ENCODE measurements around the gene USP13.
"Not testable (repeated sequence)": the region's sequence is repeated elsewhere in the genome, so short reads cannot be mapped to it uniquely, and the experiment has no call there.

Gene USP13

DNA sequence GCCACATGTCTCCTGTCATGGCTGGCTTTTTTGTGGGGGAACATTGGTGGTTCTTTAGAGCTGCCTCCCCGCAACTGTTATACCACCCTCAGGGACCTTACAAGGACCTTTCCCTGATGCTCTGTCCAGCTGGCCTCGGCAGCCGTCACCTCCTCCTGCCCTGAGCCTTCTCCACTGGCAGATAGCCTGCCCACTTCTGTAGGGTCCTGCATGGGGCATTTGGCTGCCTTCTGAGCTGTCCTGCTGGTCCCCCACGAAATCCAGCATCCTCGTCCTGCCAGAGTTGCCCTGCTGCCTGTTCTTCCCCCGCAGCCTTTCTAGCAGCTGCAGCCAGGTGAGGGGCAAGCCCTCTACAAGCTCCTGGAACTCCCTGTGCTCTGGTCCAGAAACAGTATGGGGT is 86.2 kb downstream of the USP13 start:
- DNase-seq: no peak

DNA sequence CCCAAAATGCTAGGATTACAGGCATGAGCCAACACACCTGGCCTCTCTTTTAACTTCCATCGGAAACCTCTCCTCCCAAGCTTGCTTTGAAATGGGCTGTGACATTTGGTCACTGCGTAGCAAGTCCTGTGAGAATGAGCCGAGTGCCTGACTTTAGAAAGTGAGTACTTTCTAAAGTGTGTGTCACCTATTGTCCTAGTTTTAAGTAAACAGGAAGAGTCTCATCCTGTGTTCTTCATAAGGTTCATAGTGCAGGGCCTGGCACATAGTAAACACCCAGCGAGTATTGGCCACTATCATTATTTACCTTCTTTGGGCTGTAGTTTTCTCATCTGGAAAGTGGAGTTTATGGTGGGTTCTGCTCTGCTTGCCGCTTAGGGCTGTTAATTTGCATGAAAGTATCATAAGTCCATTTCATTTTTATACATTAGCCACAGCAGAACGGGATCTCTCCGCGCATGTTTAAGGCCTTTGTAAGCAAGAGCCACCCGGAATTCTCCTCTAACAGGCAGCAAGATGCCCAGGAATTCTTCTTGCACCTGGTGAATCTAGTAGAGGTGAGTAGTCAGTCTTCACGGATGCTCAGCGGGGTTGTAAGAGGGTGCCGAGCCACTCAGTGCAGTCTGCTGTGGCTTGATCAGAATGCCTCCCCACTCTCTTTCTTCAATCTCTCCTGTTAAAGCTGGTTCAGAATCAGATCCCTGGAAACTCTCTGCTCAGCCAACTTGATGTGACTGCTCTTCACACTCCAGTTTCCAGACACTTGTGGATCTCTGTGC is 87.2 kb downstream of the USP13 start:
- no peak for DNase-seq

DNA sequence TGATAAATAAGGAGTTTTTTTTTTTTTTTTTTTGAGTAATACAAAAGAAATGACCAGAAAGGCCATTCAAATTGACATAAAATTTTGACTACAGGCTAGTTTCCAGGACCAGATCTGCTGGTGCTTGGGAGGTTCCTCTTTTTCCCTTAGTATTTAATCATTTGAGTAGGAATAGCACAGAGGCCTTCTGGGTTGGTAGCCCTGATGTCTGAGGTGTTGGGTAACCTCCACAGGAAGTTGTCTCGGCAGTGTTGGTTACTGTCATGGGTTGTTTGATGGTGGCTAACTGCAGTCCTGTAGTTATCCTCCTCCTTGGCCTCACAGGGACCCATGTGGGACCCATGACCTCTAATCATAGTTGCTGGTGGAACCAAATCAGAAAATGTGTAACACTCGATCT is 91.1 kb downstream of the USP13 start:
- no peak for DNase-seq

DNA sequence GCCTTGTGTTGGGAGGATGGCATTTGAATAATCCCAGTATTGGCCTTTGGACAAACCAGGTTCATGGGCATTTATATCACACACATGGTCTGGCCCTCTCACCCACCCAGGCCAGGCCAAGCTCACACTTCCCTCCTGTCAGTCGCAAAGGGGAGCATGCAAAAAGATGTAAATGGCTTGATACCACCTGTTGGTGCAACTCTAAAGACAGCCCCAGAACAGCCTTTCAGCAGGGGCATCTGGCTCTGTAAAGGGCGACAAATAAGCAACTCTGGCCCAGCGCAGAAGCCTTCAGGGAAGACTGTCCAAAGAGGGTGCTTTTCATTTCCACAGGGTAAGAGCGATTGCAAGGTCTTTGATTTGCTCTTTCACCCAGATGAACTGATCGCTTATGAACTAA is 91.8 kb downstream of the USP13 start:
- DNase-seq: no peak

GRCh38 chr3:179745079-179745478 is 92.2 kb downstream of the USP13 start:
- no peak for DNase-seq

DNA sequence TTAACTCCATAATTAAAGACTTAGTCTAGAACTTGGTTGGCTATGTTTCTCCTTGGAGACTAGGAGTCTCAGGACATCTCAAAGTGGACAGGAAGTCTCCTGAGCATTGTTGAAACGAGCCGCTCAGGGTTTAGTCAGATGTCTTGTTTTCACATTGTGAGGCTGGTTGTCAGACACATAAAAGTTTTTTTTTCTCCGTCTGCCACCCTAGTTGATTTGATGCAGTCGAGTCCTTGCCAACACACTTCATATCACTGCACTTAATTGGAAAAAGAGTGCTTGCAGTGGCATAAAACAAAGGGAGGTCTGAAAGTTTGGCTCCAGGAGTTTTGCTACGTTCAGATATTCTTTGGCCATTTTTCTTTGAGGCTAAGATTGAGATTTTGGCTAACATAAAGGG is 92.9 kb downstream of the USP13 start:
- no peak for DNase-seq

DNA sequence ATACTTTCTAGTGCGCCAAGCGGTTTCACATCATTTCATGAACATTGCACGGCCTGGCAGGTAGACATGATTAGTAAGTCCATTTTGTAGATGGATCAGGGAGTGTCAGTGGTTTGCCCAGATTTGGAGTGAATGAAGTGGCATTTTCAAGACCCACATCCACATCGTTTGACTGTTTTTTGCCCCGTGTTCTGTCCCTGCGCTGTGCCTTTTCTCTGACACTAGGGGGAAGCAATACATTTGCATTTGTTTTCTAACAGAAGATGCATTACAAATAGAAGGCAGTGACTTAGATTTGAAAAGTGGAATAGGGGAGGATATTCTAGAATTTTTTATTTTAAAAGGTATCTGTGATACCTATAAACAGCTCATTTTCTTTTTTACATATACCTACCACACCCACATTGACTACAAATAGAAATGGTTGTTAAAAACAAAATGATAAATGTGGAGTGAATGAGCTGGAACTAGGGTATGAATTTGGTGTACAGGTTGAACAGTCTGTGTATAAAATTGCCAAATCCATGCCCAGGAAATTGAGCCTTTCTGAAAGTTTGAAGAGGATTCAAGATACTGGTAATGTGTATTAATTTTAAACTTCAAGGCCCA is 98.0 kb downstream of the USP13 start:
- DNase-seq: no peak

DNA sequence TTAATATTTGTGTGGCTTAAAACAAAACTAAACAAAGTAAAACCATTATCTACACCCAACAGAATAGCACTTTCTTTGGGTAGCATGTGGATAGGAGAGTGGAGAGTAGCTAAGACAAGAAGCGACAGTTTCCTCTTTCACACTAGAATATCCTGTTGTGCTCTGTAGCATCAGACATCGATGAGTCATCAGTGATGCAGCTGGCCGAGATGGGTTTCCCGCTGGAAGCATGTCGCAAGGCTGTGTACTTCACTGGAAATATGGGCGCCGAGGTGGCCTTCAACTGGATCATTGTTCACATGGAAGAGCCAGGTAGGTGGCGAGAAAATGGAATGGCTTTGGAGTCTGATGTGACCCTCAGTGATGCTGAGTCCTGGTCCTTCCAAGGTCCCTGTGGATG is 108.1 kb downstream of the USP13 start:
- DNase-seq: no peak

DNA sequence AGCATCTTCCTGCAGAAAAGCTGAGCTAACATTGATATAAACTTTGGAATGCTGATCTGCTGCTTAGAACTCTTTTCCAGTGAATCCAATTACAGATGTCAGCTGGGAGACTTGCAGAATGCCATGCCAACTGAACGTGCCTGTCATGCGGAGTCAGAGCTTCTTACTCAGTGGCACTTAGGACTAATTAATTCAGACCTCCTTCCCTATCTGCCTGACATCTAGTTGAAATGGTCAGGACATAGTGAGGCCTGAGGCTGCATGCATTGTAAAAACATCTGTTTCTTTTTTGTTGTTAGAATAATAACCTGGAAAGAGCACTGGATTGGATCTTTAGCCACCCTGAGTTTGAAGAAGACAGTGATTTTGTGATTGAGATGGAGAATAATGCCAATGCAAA is 112.6 kb downstream of the USP13 start:
- no peak for DNase-seq

DNA sequence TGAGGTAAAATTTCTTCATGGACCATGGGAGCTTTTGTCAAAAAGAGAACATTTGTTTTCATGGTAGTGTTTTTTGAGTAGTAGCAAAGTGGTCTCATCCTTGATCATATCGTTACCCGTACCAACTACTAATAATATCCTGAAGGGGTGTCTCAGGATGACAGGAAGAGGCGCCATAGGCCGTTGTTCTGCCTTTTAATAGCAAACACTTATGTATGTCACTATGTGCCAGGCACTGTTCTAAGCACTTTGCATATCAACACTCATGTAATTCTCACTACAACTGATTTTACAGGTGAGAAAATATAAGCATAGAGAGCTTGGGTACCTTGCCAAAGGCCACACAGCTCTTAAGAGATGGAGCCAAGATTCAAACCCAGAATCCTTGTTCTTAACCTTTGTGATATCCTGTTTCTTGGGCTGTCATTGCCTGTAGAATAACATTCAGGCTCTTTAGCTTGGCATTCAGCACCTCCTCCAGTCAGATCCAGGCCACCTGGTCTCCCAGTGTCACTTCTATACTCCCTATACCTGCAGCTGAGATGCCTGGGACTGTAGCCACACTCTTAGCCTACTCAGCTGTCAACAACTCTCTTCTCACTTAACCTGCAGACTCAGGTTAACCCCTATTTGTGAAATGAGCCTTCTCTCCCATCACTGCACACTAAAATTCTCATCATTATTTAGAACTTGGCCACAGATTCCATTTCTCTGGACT is 113.7 kb downstream of the USP13 start:
- DNase-seq: no peak

DNA sequence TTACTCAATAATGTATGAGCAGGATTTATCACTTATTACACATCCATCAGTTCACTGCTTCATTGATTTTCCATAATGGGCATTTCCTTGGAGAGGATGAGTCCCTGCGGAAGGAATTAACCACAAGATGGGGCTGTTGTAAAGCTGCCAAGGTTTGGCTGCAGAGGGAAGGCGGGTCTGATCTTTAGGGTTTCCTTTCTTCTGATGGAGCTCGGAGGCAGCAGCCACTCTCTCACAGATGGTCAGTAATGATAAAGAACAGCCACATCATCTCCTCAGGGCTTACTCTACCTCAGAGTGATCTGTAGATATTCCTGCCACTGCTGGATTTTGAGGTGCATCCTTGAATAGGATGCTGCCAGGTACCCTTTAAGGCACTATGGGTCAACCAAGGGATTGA is 115.2 kb downstream of the USP13 start:
- DNase-seq: no peak

GRCh38 chr3:179769411-179770247 is 116.8 kb downstream of the USP13 start:
- no peak for DNase-seq

DNA sequence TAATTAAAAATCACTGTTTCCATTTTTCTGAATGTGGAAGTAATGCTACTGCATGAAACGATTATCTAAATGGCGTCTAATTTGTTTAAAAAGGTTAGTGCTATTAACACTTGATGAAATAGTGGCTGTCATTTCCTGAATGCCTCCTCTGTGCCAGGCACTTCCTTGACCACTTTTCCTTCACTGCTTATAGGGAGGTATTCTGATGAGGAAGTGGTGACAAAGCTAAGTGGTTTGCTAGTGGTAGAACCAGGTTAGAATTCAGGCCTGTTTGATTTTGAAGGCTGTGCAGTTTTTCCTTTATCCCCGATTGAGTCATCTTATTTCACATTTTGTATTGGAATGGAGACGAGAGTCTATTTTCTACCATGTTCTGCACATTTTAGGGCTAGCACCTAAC is 119.0 kb downstream of the USP13 start:
- DNase-seq: no peak

GRCh38 chr3:179772297-179772696 is 119.5 kb downstream of the USP13 start:
- no peak for DNase-seq

DNA sequence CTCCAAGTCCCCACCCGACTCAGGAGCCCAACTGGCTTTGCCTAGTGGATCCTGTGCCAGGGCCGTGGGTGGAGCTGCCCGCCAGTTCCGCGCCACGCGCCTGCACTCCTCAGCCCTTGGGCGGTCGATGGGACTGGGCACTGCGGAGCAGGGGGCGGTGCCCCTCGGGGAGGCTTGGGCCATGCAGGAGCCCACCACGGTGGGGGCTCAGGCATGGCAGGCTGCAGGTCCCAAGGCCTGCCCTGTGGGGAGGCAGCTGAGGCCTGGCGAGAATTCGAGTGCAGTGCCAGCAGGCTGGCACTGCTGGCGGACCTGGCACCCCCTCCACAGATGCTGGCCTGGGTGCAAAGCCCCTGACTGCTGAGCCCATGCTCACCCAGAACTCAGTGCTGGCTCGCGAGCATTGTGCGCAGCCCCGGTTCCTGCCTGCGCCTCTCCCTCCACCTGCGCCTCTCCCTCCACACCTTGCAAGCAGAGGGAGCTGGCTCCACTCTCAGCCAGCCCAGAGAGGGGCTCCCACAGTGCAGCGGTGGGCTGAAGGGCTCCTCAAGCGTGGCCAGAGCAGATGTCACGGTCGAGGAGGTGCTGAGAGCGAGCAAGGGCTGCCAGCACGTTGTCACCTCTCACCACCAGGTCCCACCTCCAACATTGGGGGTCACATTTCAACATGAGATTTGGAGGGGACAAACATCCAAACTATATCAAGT is 122.7 kb downstream of the USP13 start:
- no peak for DNase-seq

DNA sequence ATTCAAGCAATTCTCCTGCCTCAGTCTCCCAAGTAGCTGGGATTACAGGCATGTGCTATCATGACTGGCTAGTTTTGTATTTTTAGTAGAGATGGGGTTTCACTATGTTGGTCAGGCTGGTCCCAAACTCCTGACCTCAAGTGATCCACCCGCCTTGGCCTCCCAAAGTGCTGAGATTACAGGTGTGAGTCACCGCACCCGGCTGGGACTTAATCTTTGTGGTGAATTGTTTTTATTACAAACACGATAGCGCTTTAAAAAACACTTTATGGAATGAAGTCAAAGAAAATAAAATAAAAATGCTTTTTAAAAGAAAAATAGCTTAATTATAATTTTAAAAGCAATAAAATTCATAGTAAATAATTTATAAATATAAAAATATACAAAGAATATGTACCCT is 130.0 kb downstream of the USP13 start:
- not testable (repeated sequence) for DNase-seq

DNA sequence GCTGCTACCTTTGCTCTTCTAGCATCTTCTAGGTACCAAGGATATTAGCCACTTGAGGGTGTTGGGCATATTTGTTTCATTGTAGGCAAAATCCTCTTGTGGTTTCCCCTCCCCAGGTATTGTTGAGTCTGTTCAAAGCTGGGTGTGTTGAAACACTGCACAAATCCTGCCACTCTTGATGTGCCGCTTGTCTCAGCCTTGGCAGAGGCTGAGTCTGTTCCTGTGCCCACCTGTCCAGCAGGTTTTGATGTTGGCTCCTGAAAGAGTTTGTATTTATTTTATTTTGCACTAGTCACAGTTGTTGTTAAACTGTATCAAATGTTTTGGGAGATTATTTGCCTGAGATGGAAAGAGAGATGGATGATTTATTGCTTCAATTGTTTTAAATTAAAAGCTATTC is 136.2 kb downstream of the USP13 start:
- DNase-seq: no peak

GRCh38 chr3:179791793-179792192 is 139.0 kb downstream of the USP13 start:
- no peak for DNase-seq

DNA sequence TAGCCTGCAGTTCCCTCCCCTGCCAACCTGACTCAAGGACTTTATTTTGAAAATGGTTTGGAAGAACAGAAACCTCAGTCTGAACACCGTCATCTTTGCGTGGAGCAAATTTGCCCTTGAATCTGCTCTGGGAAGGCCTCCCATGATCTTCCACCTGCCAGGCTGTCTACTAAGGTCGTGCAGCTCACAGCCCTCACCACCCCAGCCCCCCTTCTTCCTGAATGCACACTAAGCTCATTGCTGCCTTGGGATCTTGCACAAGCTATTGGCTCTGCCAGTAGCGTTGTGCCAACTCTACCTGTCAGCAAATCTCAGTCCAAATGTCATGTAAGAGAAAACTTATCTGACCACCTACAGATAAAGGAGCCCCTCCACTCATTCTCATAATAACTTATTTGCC is 141.5 kb downstream of the USP13 start:
- no peak for DNase-seq

DNA sequence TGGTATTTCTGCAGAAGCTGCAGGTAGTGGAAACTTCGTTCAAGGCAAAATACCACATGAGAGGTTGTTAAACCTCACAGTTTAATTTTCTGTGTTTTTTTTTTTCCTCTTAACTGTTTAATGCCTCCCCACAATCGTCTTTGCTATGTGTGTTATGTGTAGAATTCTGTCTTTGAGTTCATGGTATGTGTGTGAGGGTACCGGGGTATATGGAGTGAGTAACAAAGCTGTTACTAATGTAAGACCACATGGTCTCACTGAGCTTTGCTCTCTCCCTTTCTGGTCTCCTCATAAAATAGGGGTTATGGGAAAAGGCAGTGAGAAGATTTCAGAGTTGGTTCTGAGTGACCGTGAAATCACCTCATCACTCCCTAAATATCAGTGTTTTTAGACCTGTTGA is 143.6 kb downstream of the USP13 start:
- DNase-seq: no peak

DNA sequence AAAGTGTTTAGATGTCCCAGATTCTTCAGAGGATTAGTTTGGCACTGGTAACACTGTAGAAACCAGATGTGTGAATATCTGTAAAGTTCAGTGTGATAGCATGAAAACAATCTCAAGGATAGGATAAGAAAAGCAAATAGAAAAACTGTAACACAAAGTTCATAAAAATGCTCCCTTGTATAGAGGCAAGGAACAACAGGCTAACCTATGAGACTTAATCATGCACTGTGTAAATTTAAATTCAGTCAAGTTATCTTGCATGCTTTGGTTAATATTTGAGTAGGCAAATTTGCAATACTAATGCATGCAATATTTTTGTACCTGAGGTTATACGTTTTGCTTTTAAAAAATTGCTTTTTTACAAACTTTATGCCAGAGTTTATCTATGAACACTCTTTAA is 144.4 kb downstream of the USP13 start:
- no peak for DNase-seq

GRCh38 chr3:179801263-179801662 is 148.4 kb downstream of the USP13 start:
- DNase-seq: no peak

- no peak for DNase-seq
Observed at GRCh38 chr3:179801856-179802255, 149.0 kb downstream of the USP13 start.
